Endothelial cell of umbilical vein (primary cell): ENCODE measurements around the gene AIMP1. TPM values are rescaled to one million over a fixed set of nuclear protein-coding genes. Genes with fewer than 3 reads are reported as not detected.

Source experiments
- BruUV-seq: library from RNA; stranded (reverse); fragments of 400-500 nt; replicated peaks from 2 replicates; lab custom pipeline; 2021; lab: Mats Ljungman, UMichigan
- CTCF ChIA-PET: fragments of 300-600, 350-600 bp; sonication (Branson Sonifier 250); formaldehyde crosslinking; loops from one replicate; lab custom pipeline; 2021; ENCODE audit warnings: antibody characterized with exemption, inconsistent platforms; lab: Charles Lee
- POLR2A ChIA-PET: fragments of 300-600, 350-600 bp; sonication (Branson Sonifier 250); formaldehyde crosslinking; loops from one replicate; lab custom pipeline; 2021; ENCODE audit warnings: antibody characterized with exemption, inconsistent platforms; lab: Charles Lee
- DNase-seq: peaks from one replicate; pipeline ENCODE4 v3.0.0-alpha.2; 2011; ENCODE audit warnings: low read depth, low spot score
- FAIRE-seq: peaks from 2 replicates; lab custom pipeline; 2011; peaks lifted over from hg19 to GRCh38; lab: Jason Lieb, UNC
- H2AFZ ChIP-seq: 2 replicates; pipeline ENCODE4 v1.6.0; 2012; ENCODE audit warnings: low read depth, low read length, control low read depth, inconsistent platforms
- H3K27ac ChIP-seq: 2 replicates; pipeline ENCODE4 v1.5.1; 2011; ENCODE audit warnings: low read depth, mild to moderate bottlenecking, control low read depth, low read length, moderate library complexity; ENCODE audit not compliant: insufficient read depth
- H3K27me3 ChIP-seq, 2 experiments: 2 replicates each; pipeline versions ENCODE4 v1.6.0 to v1.6.1; 2011; ENCODE audit warnings: low read length in 2 of 2, mixed read lengths in 1 of 2; ENCODE audit not compliant: control insufficient read depth in 2 of 2, insufficient read depth in 2 of 2
- H3K36me3 ChIP-seq, 2 experiments: 2 replicates in 1 of 2; 3 replicates in 1 of 2; pipeline ENCODE4 v1.5.1; 2011; ENCODE audit warnings: low read length in 2 of 2, mild to moderate bottlenecking in 1 of 2, moderate library complexity in 1 of 2; ENCODE audit not compliant: control insufficient read depth in 2 of 2, insufficient read depth in 2 of 2; ENCODE audit errors: extremely low read depth in 1 of 2
- H3K4me1 ChIP-seq: 3 replicates; pipeline ENCODE4 v1.5.1; 2011; ENCODE audit warnings: mild to moderate bottlenecking, low read length; ENCODE audit not compliant: control insufficient read depth, insufficient read depth; ENCODE audit errors: extremely low read depth
- H3K4me2 ChIP-seq: 2 replicates; pipeline ENCODE4 v1.6.1; 2011; ENCODE audit warnings: low read length, control low read depth, mixed read lengths; ENCODE audit not compliant: insufficient read depth
- H3K4me3 ChIP-seq, 3 experiments: fragments of 200-600 bp in 1 of 3; sonication (generic), shearing (Covaris generic) in 1 of 3; replicated peaks in 1 of 3; 2 replicates each; pipeline ENCODE4 v1.5.1; 2011 to 2016; ENCODE audit warnings: control low read depth in 3 of 3, low read length in 3 of 3, mild to moderate bottlenecking in 2 of 3, inconsistent platforms in 1 of 3, low read depth in 1 of 3, moderate library complexity in 1 of 3; ENCODE audit not compliant: insufficient read depth in 1 of 3
- H3K79me2 ChIP-seq: 2 replicates; pipeline ENCODE4 v1.6.0; 2012; ENCODE audit warnings: low read length, inconsistent platforms; ENCODE audit not compliant: control insufficient read depth, insufficient read depth
- H3K9ac ChIP-seq: replicated peaks from 2 replicates; pipeline ENCODE3; 2011; ENCODE audit warnings: low read length, control low read depth; ENCODE audit not compliant: insufficient read depth; ENCODE audit errors: extremely low read depth
- H3K9me1 ChIP-seq: replicated peaks from 3 replicates; pipeline ENCODE4 v1.6.0; 2011; ENCODE audit warnings: mild to moderate bottlenecking, low read length; ENCODE audit not compliant: control insufficient read depth, insufficient read depth; ENCODE audit errors: extremely low read depth
- H3K9me3 ChIP-seq: replicated peaks from 2 replicates; pipeline ENCODE4 v1.5.1; 2012; ENCODE audit warnings: low read length, inconsistent platforms; ENCODE audit not compliant: control insufficient read depth, insufficient read depth
- H4K20me1 ChIP-seq: replicated peaks from 2 replicates; pipeline ENCODE3; 2011; ENCODE audit warnings: mild to moderate bottlenecking, low read length; ENCODE audit not compliant: control insufficient read depth, insufficient read depth; ENCODE audit errors: extremely low read depth
- CTCF ChIP-seq, 2 donors: IDR thresholded peaks; 1 replicate in 1 of 2; 2 replicates in 1 of 2; pipeline ENCODE4 v1.5.1; 2011; ENCODE audit warnings: low read length in 2 of 2, mild to moderate bottlenecking in 2 of 2, moderate library complexity in 2 of 2, control low read depth in 1 of 2, inconsistent platforms in 1 of 2, low read depth in 1 of 2; ENCODE audit not compliant: insufficient read depth in 1 of 2; ENCODE audit errors: extremely low read depth in 1 of 2
- EZH2 ChIP-seq: IDR thresholded peaks from 2 replicates; pipeline ENCODE4 v1.6.1; 2012; ENCODE audit warnings: borderline replicate concordance, low read depth, mild to moderate bottlenecking, moderate library complexity, low read length, inconsistent platforms; ENCODE audit not compliant: severe bottlenecking
- FOS ChIP-seq: IDR thresholded peaks from 2 replicates; pipeline ENCODE4 v1.6.1; 2011; ENCODE audit warnings: mild to moderate bottlenecking, low read length, moderate library complexity, borderline replicate concordance; ENCODE audit not compliant: insufficient read depth
- GATA2 ChIP-seq: IDR thresholded peaks from 2 replicates; pipeline ENCODE4 v1.7.0; 2011; ENCODE audit warnings: low read depth, mild to moderate bottlenecking, moderate library complexity, mixed read lengths, low read length; ENCODE audit not compliant: insufficient read length, insufficient read depth
- JUN ChIP-seq: IDR thresholded peaks from 2 replicates; pipeline ENCODE4 v1.6.1; 2011; ENCODE audit warnings: borderline replicate concordance, low read depth; ENCODE audit not compliant: insufficient read length, insufficient read depth
- MAX ChIP-seq: IDR thresholded peaks from 2 replicates; pipeline ENCODE4 v1.6.1; 2011; ENCODE audit not compliant: insufficient read depth, insufficient read length
- MYC ChIP-seq: IDR thresholded peaks from one replicate; pipeline ENCODE4 v1.6.1; 2011; ENCODE audit warnings: mild to moderate bottlenecking, low read depth, low read length
- POLR2A ChIP-seq: IDR thresholded peaks from 2 replicates; pipeline ENCODE4 v1.6.1; 2012; ENCODE audit warnings: low read depth, mild to moderate bottlenecking, control low read depth, low read length
- POLR2AphosphoS5 ChIP-seq: IDR thresholded peaks from 2 replicates; pipeline ENCODE4 v1.6.1; 2012; ENCODE audit warnings: low read depth, mild to moderate bottlenecking, control low read depth, low read length, moderate library complexity; ENCODE audit not compliant: insufficient read depth
- dilution Hi-C: fragments of 300-500 bp; cut with MboI; formaldehyde crosslinking; loops from one replicate; pipeline ENCODE4 v1.15.0; 2019; ENCODE audit warnings: low sequenced_read_pairs; ENCODE audit not compliant: extremely low pct_ligation_motif_present
- intact Hi-C: fragments of 100-400 bp; cut with micrococcal nuclease; formaldehyde crosslinking; loops from one replicate; pipeline ENCODE4 v1.10.0; 2022
- polyA plus RNA-seq, 4 experiments: library from polyadenylated mRNA; depleted of rRNA in 3 of 4; stranded (reverse) in 3 of 4; unstranded in 1 of 4; fragments of >200 nt; gene quantifications; 2 replicates each; pipeline versions ENCODE4 v1.2.1 to v1.2.3, GENCODE V29; 2011 to 2012; ENCODE audit warnings: missing spikeins in 1 of 4
- total RNA-seq: library from RNA; stranded (reverse); gene quantifications from 2 replicates; pipeline ENCODE4 v1.2.3, GENCODE V29; 2021

The AIMP1 gene
- total and polyA plus RNA-seq, 2 donors (not counting 3 experiments of a cell fraction or from before 2014, with no cell fraction given) = 6.4 to 42.4 TPM

- Histone ChIP-seq H3K9ac (peak overlapping the region; percentile 93), H3K4me3 (peak overlapping the region; percentile 49 to 96 (median 83)), H3K4me2 (peak overlapping the region; percentile 88), H3K9me3 (no peaks in the 10 kb centered on the region), H3K27me3 (no peaks in the 10 kb centered on the region), H3K9me1 (no peaks in the 10 kb centered on the region), H3K4me1 (peaks cover 20% of the 10 kb centered on the region), H4K20me1 (no peaks in the 10 kb centered on the region), H3K27ac (peak overlapping the region; percentile 92), H3K36me3 (no peaks in the 10 kb centered on the region), H2AFZ (peak overlapping the region; percentile 58), H3K79me2 (peaks cover 50% of the 10 kb centered on the region)
- TSS peak; percentile 81 for BruUV-seq
- intact Hi-C loops = loop anchor here (5.0 kb wide), 1 partner anchor 608 kb away; the partner anchor contains the start of genes GSTCD and INTS12
- CTCF ChIA-PET = interaction anchor here (0.7 to 2.6 kb wide), 7 partner anchors 10 to 493 kb away, joined by 3 to 14 read pairs (median 3); no protein-coding TSS in a partner anchor
- DNase-seq (no peak), FAIRE-seq (no peak)
- TF ChIP-seq JUN = no peak
- no peak for TF ChIP-seq EZH2
- TF ChIP-seq POLR2A = no peak
- TF ChIP-seq CTCF (IDR thresholded peaks at IDR 0.05; ENCODE audit: extremely low read depth in 1 of 2, insufficient read depth in 1 of 2, low read depth in 1 of 2, low read length in 2 of 2) = no peak
- TF ChIP-seq MAX = no peak
- no peak for TF ChIP-seq POLR2AphosphoS5
- no peak for TF ChIP-seq MYC
- no peak for TF ChIP-seq GATA2
- TF ChIP-seq FOS = no peak
- POLR2A ChIA-PET = interaction anchor here (0.8 to 1.0 kb wide), 2 partner anchors 47 to 488 kb away, joined by 3 read pairs; no protein-coding TSS in a partner anchor
- dilution Hi-C loops = no loop called here
These were observed 828 bp upstream of the AIMP1 start for GRCh38 chr4:106315476-106315967.
